Upper lobe of left lung (tissue), 6 donors: Measurements from ENCODE around the gene ARHGEF6. TPM values are rescaled to one million over a fixed set of nuclear protein-coding genes. Genes with fewer than 3 reads are reported as not detected.

Source experiments
- ATAC-seq, 2 donors: fragments of 200-7000 bp; cut with Tn5 transposase; one replicate each; pipeline ENCODE4 v1.9.1; 2022; ENCODE audit warnings: mild to moderate bottlenecking in 2 of 2, moderate library complexity in 2 of 2; ENCODE audit not compliant: low FRiP score in 2 of 2
- DNase-seq, 2 donors: peaks; one replicate each; pipeline ENCODE4 v3.0.0-alpha.2; 2019 to 2020
- H3K27ac ChIP-seq, 4 donors: fragments of 200-600 bp; sonication (generic); one replicate each; pipeline ENCODE4 v1.5.1; 2016 to 2019
- H3K27me3 ChIP-seq, 4 donors: fragments of 200-600 bp; sonication (generic); one replicate each; pipeline ENCODE4 v1.5.1; 2017 to 2019
- H3K36me3 ChIP-seq, 4 donors: fragments of 200-600 bp; sonication (generic); one replicate each; pipeline ENCODE4 v1.5.1; 2016 to 2019
- H3K4me1 ChIP-seq, 4 donors: fragments of 200-600 bp; sonication (generic); one replicate each; pipeline ENCODE4 v1.5.1; 2018 to 2019
- H3K4me3 ChIP-seq, 4 donors: fragments of 200-600 bp; sonication (generic); one replicate each; pipeline ENCODE4 v1.5.1; 2017 to 2019; ENCODE audit warnings: mild to moderate bottlenecking in 2 of 4, moderate library complexity in 1 of 4
- H3K9me3 ChIP-seq, 4 donors: fragments of 200-600 bp; sonication (generic); one replicate each; pipeline ENCODE4 v1.5.1; 2018 to 2019
- EP300 ChIP-seq, 4 donors: sonication (generic); formaldehyde crosslinking; IDR thresholded peaks; one replicate each; pipeline ENCODE4 v1.5.1; 2017; ENCODE audit warnings: antibody characterized with exemption in 4 of 4, control low read depth in 2 of 4
- POLR2A ChIP-seq, 4 donors: fragments of 450-650 bp; IDR thresholded peaks; one replicate each; pipeline ENCODE4 v1.5.1; 2016 to 2017; ENCODE audit warnings: antibody characterized with exemption in 4 of 4, mild to moderate bottlenecking in 2 of 4
- POLR2AphosphoS5 ChIP-seq, 2 donors: sonication (generic); formaldehyde crosslinking; IDR thresholded peaks; one replicate each; pipeline ENCODE4 v1.5.1; 2017; ENCODE audit warnings: antibody characterized with exemption in 2 of 2
- WGBS, 2 donors: methylation state at CpG; one replicate each; pipeline ENCODE4 v1.1.5; 2017 to 2018; 5-methylcytosine and 5-hydroxymethylcytosine counted together
- total RNA-seq, 6 donors: library from RNA; depleted of rRNA in 4 of 6; stranded (reverse); fragments of >200 nt in 4 of 6; gene quantifications; one replicate each; pipeline versions ENCODE4 v1.1.0 to v1.2.1, GENCODE V29; 2016 to 2021
- TF ChIP-seq, protein P1 (sequence below), 6 experiments: fragments of 450-650 bp in 4 of 6; fragments of 200-600 bp in 2 of 6; sonication (generic) in 2 of 6; IDR thresholded peaks; one replicate each; pipeline ENCODE4 v1.5.1; 2016 to 2019; ENCODE audit warnings: antibody characterized with exemption in 6 of 6
- donor health status: DM: no; HTN: no; CAD: no; lungs with moderate emphysema.
- donor health status: DM: no; HTN: yes; CAD: no; lungs with severe emphysema.

The ARHGEF6 gene
- total RNA-seq, 6 donors from 2014 or later: 21.7 to 30.9 (median 27.0) TPM

DNA sequence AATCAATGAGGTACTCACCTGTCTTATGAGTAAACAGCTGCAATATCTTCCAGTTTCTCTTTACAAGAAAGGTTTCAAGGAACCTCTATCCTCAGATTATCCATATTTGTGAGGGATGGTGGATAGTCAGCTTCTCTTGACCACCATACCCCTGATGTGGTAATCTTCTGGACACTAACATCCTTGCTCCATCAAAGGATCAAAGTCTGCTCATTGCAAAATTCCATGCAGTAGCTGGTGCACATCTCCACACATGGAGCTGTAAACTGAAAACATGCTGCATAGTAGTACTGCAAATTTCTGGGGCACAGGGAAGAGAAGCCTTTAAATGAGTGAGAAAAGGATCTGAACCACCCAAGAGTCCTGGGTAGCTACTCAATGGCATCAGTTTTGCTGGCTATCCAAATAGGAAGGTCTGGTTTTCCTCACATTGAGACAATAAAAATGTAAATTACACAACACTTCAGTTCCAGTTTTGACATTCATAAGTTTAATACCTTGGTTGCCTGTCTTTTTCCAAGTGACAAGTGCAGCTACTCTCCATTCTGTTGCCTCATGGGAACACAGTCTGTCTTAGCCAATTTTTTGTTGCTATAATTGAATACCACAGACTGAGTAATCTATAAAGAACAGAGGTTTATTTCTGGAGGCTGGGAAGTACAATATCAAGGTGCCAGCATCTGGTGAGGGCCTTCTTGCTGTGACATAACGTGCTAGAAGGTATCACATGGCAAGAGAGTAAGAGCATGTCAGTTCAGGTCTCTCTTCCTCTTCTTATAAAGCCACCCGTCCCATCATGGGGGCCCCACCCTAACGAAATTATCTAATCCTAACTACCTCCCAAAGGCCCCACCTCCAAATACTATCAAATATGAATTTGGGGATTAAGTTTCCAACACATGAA, 34.4 kb upstream of the ARHGEF6 start:
- H3K9me3 ChIP-seq: no peaks in the 10 kb centered on the region
- DNase-seq (no peak), ATAC-seq (no peak)
- H3K36me3 ChIP-seq: no peaks in the 10 kb centered on the region
- 53 to 89% methylated on average over 3 of the region's 3 CpGs for WGBS, 2 donors
- H3K4me1 ChIP-seq: peaks cover 0 to 6% (median 0%) of the 10 kb centered on the region in 4 donors
- H3K27me3 ChIP-seq: no peaks in the 10 kb centered on the region
- TF ChIP-seq, protein P1, sequence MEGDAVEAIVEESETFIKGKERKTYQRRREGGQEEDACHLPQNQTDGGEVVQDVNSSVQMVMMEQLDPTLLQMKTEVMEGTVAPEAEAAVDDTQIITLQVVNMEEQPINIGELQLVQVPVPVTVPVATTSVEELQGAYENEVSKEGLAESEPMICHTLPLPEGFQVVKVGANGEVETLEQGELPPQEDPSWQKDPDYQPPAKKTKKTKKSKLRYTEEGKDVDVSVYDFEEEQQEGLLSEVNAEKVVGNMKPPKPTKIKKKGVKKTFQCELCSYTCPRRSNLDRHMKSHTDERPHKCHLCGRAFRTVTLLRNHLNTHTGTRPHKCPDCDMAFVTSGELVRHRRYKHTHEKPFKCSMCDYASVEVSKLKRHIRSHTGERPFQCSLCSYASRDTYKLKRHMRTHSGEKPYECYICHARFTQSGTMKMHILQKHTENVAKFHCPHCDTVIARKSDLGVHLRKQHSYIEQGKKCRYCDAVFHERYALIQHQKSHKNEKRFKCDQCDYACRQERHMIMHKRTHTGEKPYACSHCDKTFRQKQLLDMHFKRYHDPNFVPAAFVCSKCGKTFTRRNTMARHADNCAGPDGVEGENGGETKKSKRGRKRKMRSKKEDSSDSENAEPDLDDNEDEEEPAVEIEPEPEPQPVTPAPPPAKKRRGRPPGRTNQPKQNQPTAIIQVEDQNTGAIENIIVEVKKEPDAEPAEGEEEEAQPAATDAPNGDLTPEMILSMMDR (IDR thresholded peaks at IDR 0.05): no peak
- TF ChIP-seq POLR2A (IDR thresholded peaks at IDR 0.05) (no peak), POLR2AphosphoS5 (IDR thresholded peaks at IDR 0.05) (no peak), EP300 (IDR thresholded peaks at IDR 0.05) (no peak)
- H3K27ac ChIP-seq: no peak overlapping the region
- no peak overlapping the region for H3K4me3 ChIP-seq

DNA sequence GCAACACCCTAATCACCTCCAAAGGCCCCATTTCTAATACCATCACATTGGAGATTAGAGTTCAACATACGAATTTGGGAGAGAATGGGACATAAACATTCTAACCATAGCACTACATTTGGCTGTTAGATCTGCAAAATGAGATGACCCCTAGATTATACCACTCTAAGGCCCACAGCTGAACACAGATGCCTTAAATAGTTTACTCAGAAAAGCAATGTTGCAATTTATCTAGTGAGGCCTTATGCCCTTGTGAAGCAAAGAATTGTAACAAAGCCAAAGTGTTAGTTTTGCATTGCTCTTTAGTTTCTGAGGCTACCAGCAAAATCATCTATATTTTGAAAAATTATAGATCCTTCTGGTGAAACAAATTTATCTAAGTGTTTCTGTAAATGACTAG, 31.6 kb upstream of the ARHGEF6 start:
- Histone ChIP-seq H3K27me3 (no peaks in the 10 kb centered on the region), H3K36me3 (no peaks in the 10 kb centered on the region), H3K27ac (no peak overlapping the region), H3K4me3 (no peak overlapping the region), H3K4me1 (no peaks in the 10 kb centered on the region), H3K9me3 (no peaks in the 10 kb centered on the region)
- TF ChIP-seq EP300 (IDR thresholded peaks at IDR 0.05) (no peak), POLR2AphosphoS5 (IDR thresholded peaks at IDR 0.05) (no peak), POLR2A (IDR thresholded peaks at IDR 0.05) (no peak)
- TF ChIP-seq, protein P1 (IDR thresholded peaks at IDR 0.05): no peak
- DNase-seq (no peak), ATAC-seq (no peak)
- 53% methylated on average over 1 of the region's 1 CpG; no CpG with 5 or more reads in 1 of the 2 donors for WGBS, 2 donors

- ATAC-seq: no peak
- H3K27ac ChIP-seq: no peak overlapping the region
- H3K4me1 ChIP-seq: no peaks in the 10 kb centered on the region
- TF ChIP-seq EP300 (IDR thresholded peaks at IDR 0.05): no peak
- TF ChIP-seq POLR2AphosphoS5 (IDR thresholded peaks at IDR 0.05): no peak
- TF ChIP-seq, protein P1 (IDR thresholded peaks at IDR 0.05): no peak
- TF ChIP-seq POLR2A (IDR thresholded peaks at IDR 0.05): no peak
- no peaks in the 10 kb centered on the region for H3K36me3 ChIP-seq
- DNase-seq: no peak
- no peaks in the 10 kb centered on the region for H3K9me3 ChIP-seq
- no peaks in the 10 kb centered on the region for H3K27me3 ChIP-seq
- WGBS, 2 donors: 65 to 66% methylated on average over 3 of the region's 3 CpGs
- no peak overlapping the region for H3K4me3 ChIP-seq
Measured at GRCh38 chrX:136810493-136810892, 29.8 kb upstream of the ARHGEF6 start.

DNA sequence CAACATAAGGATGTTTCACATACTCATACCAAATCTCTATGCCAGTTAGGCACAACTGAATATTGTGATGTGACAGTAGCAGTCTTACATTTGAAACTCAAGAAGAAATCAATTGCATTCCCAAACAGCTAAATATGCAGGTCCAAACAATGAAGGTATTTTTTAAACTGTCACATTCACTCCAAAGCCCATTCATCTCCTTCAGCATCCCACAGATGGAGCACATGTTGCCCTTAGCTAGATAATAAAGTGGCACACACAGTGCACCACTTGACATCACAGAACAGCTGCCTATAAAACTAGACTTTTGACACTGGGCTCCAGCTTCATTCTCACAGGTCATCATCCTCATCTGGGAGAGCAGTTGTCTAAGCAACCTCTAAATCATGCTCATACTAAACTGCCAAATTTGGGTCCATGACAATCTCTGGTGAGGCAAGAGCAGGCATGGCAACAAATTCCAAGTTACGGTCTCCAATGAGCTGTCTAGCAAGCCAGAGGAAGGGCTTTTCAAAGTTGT, 26.2 kb upstream of the ARHGEF6 start:
- no peaks in the 10 kb centered on the region for H3K9me3 ChIP-seq
- DNase-seq: no peak
- TF ChIP-seq POLR2A (IDR thresholded peaks at IDR 0.05): no peak
- TF ChIP-seq POLR2AphosphoS5 (IDR thresholded peaks at IDR 0.05): no peak
- WGBS, 2 donors: 80 to 89% methylated on average over 1 of the region's 1 CpG
- H3K27me3 ChIP-seq: no peaks in the 10 kb centered on the region
- no peak overlapping the region for H3K4me3 ChIP-seq
- H3K4me1 ChIP-seq: no peaks in the 10 kb centered on the region
- no peaks in the 10 kb centered on the region for H3K36me3 ChIP-seq
- no peak overlapping the region for H3K27ac ChIP-seq
- ATAC-seq: no peak

DNA sequence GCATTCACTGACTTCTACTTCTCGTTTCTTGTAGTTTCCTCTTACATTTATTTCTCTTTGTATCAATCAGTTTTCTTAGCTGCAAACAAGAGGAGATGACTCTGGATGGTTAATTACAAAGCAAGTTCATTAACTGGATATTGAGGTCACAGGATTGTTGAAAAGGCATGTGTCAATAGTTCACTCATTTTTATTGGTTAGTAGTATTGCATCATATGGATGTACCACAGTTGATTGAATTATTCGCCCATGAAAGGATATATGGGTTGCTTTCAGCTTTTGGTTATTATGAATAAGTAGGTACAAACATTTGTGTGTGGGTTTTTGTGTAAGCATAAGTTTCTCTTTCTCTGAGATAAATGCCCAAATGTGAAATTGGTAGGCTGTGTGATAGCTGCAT, 21.8 kb upstream of the ARHGEF6 start:
- Histone ChIP-seq H3K9me3 (no peaks in the 10 kb centered on the region), H3K4me3 (no peak overlapping the region), H3K27ac (no peak overlapping the region), H3K27me3 (no peaks in the 10 kb centered on the region), H3K4me1 (no peaks in the 10 kb centered on the region), H3K36me3 (no peaks in the 10 kb centered on the region)
- TF ChIP-seq, protein P1 (IDR thresholded peaks at IDR 0.05): no peak
- no peak for TF ChIP-seq EP300 (IDR thresholded peaks at IDR 0.05)
- TF ChIP-seq POLR2A (IDR thresholded peaks at IDR 0.05): no peak
- TF ChIP-seq POLR2AphosphoS5 (IDR thresholded peaks at IDR 0.05): no peak
- ATAC-seq: no peak
- WGBS, 2 donors: 74 to 79% methylated on average over 2 of the region's 2 CpGs
- no peak for DNase-seq
